Adrenal gland (tissue), 12 donors: ENCODE measurements around the gene OXT. TPM values are rescaled to one million over a fixed set of nuclear protein-coding genes. Genes with fewer than 3 reads are reported as not detected.
A peak's percentile ranks its signal among the peaks of the same experiment; 100 is the strongest.

Source experiments
- DNase-seq, 7 donors: peaks; one replicate each; pipeline ENCODE4 v3.0.0-alpha.2; 2019 to 2020
- H3K27ac ChIP-seq, 5 donors: fragments of 200-600 bp; sonication (generic) in 4 of 5; 1 replicate in 3 of 5; 2 replicates in 2 of 5; pipeline versions ENCODE4 v1.5.1 to v1.8.0; 2016 to 2020; ENCODE audit warnings: mild to moderate bottlenecking in 1 of 5
- H3K27me3 ChIP-seq: fragments of 200-600 bp; 2 replicates; pipeline ENCODE4 v1.8.0; 2021
- H3K36me3 ChIP-seq, 2 donors: fragments of 200-600 bp; replicated peaks in 1 of 2; 1 replicate in 1 of 2; 2 replicates in 1 of 2; pipeline versions ENCODE4 v1.5.1 to v1.8.0; 2018 to 2022
- H3K4me1 ChIP-seq, 2 donors: fragments of 200-600 bp; replicated peaks in 1 of 2; 1 replicate in 1 of 2; 2 replicates in 1 of 2; pipeline versions ENCODE4 v1.5.1 to v1.8.0; 2018 to 2021
- H3K4me3 ChIP-seq, 4 donors: fragments of 200-600 bp; sonication (generic) in 3 of 4; one replicate each; pipeline ENCODE4 v1.5.1; 2016 to 2018
- H3K9me3 ChIP-seq, 3 donors: fragments of 200-600 bp; sonication (generic) in 1 of 3; replicated peaks in 1 of 3; 1 replicate in 2 of 3; 2 replicates in 1 of 3; pipeline versions ENCODE4 v1.5.1 to v1.8.0; 2016 to 2021
- CTCF ChIP-seq, 6 experiments: fragments of 450-650 bp in 4 of 6; fragments of 200-600 bp in 2 of 6; sonication (generic) in 1 of 6; IDR thresholded peaks; 1 replicate in 5 of 6; 2 replicates in 1 of 6; pipeline versions ENCODE4 v1.5.1 to v1.8.0; 2016 to 2021; ENCODE audit warnings: antibody characterized with exemption in 6 of 6, mild to moderate bottlenecking in 2 of 6, moderate library complexity in 1 of 6
- POLR2A ChIP-seq, 2 donors: fragments of 450-650 bp; IDR thresholded peaks; one replicate each; pipeline ENCODE4 v1.6.1; 2017; ENCODE audit warnings: antibody characterized with exemption in 2 of 2, mild to moderate bottlenecking in 2 of 2, moderate library complexity in 1 of 2
- WGBS, 4 donors: extraction: QIAGEN DNeasy Blood & Tissue Kit in 2 of 4; methylation state at CpG; one replicate each; pipeline versions ENCODE4 v1.1.5 to v1.1.7; 2013 to 2017; 5-methylcytosine and 5-hydroxymethylcytosine counted together
- intact Hi-C, 2 donors: fragments of 100-400 bp; cut with DNase I; formaldehyde crosslinking; loops; one replicate each; pipeline versions ENCODE4 v1.14.1 to v1.15.0; 2022 to 2023
- polyA plus RNA-seq, 3 donors: library from polyadenylated mRNA; stranded (reverse); fragments of 200-250 nt in 2 of 3; fragments of 350-450 nt in 1 of 3; fragmentation: Illumina TruSeq in 1 of 3; extraction: RNeasy Lipid Tissue Mini Kit (QIAGEN cat#74804) in 1 of 3; gene quantifications; one replicate each; pipeline ENCODE4 v1.2.3, GENCODE V29; 2013 to 2014
- total RNA-seq, 9 donors: library from RNA; depleted of rRNA in 4 of 9; stranded (reverse); fragments of >200 nt in 4 of 9; fragments of 120-200 nt in 1 of 9; fragmentation: NEBNext Ultra II Directional in 1 of 9; extraction: Animal tissue kit (Norgen Biotek cat#: 25700) in 1 of 9; gene quantifications; one replicate each; pipeline versions ENCODE4 v1.1.0 to v1.2.4, GENCODE V29; 2013 to 2023
- donor health status: healthy with polysubstance abuse.
- donor health status: Bipolar disorder and iron deficiency.
- donor health status: DM: yes; HTN: yes; CAD: no.
- donor health status: DM: no; HTN: no; CAD: no.
- donor health status: DM: no; HTN: no; CAD: no.
- donor health status: DM: yes; HTN: yes; CAD: no.

The OXT gene
- total and polyA plus RNA-seq, 12 donors, result 0.47 to 20.5 (median 1.2) TPM; not detected in 4

DNA sequence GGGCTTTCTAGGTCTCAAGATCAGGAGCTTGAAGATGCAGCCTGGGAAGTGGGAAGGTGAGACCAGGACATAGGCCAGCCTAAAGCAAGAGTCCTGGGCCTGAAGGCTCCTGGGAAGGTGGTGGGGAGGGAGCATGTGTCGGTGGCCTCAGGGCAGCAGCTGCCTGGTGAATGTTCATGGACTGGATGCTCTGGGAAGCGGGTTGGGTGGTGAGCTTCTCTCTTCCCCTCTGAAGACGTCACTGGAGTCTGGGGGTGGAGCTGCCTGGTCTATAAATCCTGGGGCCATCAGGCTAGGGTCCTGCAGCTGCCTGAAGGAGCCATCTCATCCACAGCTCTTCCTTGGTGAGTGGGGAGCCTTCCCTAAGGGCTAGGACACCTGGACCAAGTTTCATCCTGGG is 28.1 kb upstream of the OXT start, which contains the start of gene GNRH2:
GNRH2 (plus strand) TSS at position 301 of the 400 bp plus-strand sequence. CDS start 793 bp downstream, outside the sequence.
- H3K4me3 ChIP-seq, result no peak within 1 kb of the TSS
- no peaks in the 10 kb centered on the region for H3K9me3 ChIP-seq
- peaks cover 0 to 30% of the 10 kb centered on the region in 2 donors for H3K36me3 ChIP-seq
- no peaks in the 10 kb centered on the region for H3K27me3 ChIP-seq
- H3K27ac ChIP-seq, result peak within 1 kb of the TSS in 3 of 5 donors; percentile 36 to 95 (median 71)
- TF ChIP-seq CTCF (IDR thresholded peaks at IDR 0.05) (no peak), POLR2A (IDR thresholded peaks at IDR 0.05) (no peak)
- no peak for DNase-seq
- 74 to 100% (median 82%) methylated on average over 3 of the region's 3 CpGs for WGBS, 4 donors
- intact Hi-C loops, result no loop called here
- peaks cover 4 to 20% of the 10 kb centered on the region in 2 donors for H3K4me1 ChIP-seq

DNA sequence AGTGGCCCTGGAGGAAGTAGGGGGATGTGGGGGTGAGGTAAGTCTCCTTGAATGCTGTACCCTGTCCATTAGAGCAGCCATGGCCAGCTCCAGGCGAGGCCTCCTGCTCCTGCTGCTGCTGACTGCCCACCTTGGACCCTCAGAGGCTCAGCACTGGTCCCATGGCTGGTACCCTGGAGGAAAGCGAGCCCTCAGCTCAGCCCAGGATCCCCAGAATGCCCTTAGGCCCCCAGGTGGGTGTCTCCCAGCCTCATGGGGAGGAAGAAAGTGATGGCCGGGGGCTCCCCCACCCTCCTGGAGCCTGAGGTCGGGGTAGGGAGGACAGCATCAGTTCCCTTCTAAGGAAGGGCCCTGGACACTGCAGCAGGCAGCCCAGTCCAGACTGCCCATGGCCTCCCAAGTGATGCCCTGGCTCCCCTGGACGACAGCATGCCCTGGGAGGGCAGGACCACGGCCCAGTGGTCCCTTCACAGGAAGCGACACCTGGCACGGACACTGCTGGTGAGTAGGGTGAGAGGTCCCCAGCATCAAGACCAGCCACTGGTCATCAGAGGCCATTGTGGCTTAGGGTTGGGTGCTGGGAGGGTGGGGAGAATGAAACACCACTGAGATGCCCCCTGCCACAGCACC is 27.0 kb upstream of the OXT start:
- no peak for DNase-seq
- Histone ChIP-seq H3K4me3 (no peak overlapping the region), H3K27ac (peak overlapping the region in 3 of 5 donors; percentile 89 to 95 (median 94)), H3K9me3 (no peaks in the 10 kb centered on the region), H3K4me1 (peaks cover 4 to 20% of the 10 kb centered on the region in 2 donors), H3K27me3 (no peaks in the 10 kb centered on the region), H3K36me3 (peaks cover 0 to 31% of the 10 kb centered on the region in 2 donors)
- no peak for TF ChIP-seq CTCF (IDR thresholded peaks at IDR 0.05)
- TF ChIP-seq POLR2A (IDR thresholded peaks at IDR 0.05), result no peak
- intact Hi-C loops, result no loop called here
- WGBS, 4 donors, result 93 to 98% (median 96%) methylated on average over 5 to 8 of the region's 8 CpGs; no CpG with 5 or more reads in 1 of the 4 donors

DNA sequence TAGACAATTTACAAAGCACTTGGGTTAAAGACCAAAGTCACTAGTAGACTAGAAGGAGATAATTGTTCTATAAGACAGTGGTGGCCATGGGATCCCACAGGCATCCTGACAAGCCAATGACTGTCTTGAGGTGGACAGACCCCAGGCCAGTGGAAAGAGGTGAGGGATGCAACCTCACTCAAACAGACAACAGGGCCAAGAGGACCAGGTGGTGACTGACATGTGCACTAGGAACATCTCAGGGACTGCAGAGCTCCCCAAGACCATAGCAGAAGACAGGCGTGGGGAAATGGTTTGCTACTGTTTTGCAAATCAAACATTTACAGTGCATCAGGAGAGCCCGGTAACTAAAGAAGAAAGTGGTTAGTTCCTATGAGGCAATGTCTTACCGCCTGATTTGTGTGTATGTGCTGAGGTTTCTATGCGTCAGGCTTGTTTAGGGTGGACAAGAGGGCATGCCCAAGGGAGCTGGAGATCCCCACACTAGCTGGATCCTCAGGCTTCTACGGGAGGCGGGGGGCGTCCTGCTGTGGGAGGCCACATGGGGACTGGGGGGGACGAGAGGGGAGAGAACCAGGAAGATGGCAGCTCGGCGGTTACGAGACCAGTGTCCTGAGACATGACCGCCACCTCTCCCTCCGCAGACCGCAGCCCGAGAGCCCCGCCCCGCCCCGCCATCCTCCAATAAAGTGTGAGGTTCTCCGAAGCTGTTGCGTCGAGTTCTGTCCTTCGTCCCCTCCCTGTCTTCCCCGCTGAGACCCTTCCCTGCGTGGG is 26.2 kb upstream of the OXT start:
- Histone ChIP-seq H3K27ac (peak overlapping the region; percentile 85 to 95 (median 89)), H3K4me1 (peaks cover 4 to 20% of the 10 kb centered on the region in 2 donors), H3K36me3 (peaks cover 0 to 30% of the 10 kb centered on the region in 2 donors), H3K9me3 (no peaks in the 10 kb centered on the region), H3K4me3 (peak overlapping the region in 3 of 4 donors; percentile 78 to 97 (median 87)), H3K27me3 (no peaks in the 10 kb centered on the region)
- intact Hi-C loops, result no loop called here
- peak in 1 of 2 donors; percentile 51 for TF ChIP-seq POLR2A (IDR thresholded peaks at IDR 0.05)
- TF ChIP-seq CTCF (IDR thresholded peaks at IDR 0.05), result no peak
- peak; percentile 80 to 94 (median 85) for DNase-seq
- WGBS, 4 donors, result 3 to 18% (median 5%) methylated on average over 5 to 24 of the region's 24 CpGs
